Thoracic aorta (tissue), 2 donors: ENCODE measurements around the gene DLG5. TPM values are rescaled to one million over a fixed set of nuclear protein-coding genes. Genes with fewer than 3 reads are reported as not detected.

ENCODE experiments used
- ATAC-seq: fragments of 150-250 bp; one replicate; pipeline ENCODE4 v1.8.0; 2017; ENCODE audit warnings: low read depth; ENCODE audit not compliant: insufficient number of reproducible peaks, low FRiP score
- DNase-seq: peaks from one replicate; pipeline ENCODE4 v3.0.0-alpha.2; 2020; ENCODE audit warnings: low spot score
- H3K27ac ChIP-seq, 2 donors: fragments of 200-600 bp; sonication (generic); 1 replicate in 1 of 2; 2 replicates in 1 of 2; pipeline ENCODE4 v1.5.1; 2016; ENCODE audit warnings: mild to moderate bottlenecking in 2 of 2, moderate library complexity in 2 of 2
- H3K27me3 ChIP-seq: fragments of 200-600 bp; sonication (generic); replicated peaks from 2 replicates; pipeline ENCODE4 v1.6.0; 2016; ENCODE audit warnings: mild to moderate bottlenecking; ENCODE audit not compliant: insufficient read depth
- H3K36me3 ChIP-seq: fragments of 200-600 bp; sonication (generic); one replicate; pipeline ENCODE4 v1.5.1; 2016
- H3K4me1 ChIP-seq, 2 donors: fragments of 200-600 bp; sonication (generic); 1 replicate in 1 of 2; 2 replicates in 1 of 2; pipeline versions ENCODE4 v1.5.1 to v1.6.0; 2016; ENCODE audit warnings: low read depth in 2 of 2, mild to moderate bottlenecking in 1 of 2; ENCODE audit not compliant: control insufficient read depth in 1 of 2
- H3K4me3 ChIP-seq: fragments of 200-600 bp; sonication (generic); 2 replicates; pipeline ENCODE4 v1.5.1; 2016; ENCODE audit warnings: mild to moderate bottlenecking
- H3K9me3 ChIP-seq: fragments of 200-600 bp; sonication (generic); 2 replicates; pipeline ENCODE4 v1.5.1; 2016
- CTCF ChIP-seq: fragments of 200-600 bp; sonication (generic); IDR thresholded peaks from one replicate; pipeline ENCODE4 v1.5.1; 2019; ENCODE audit warnings: antibody characterized with exemption
- total RNA-seq, 2 donors: library from RNA; depleted of rRNA; stranded (reverse); fragments of >200 nt; gene quantifications; one replicate each; pipeline versions ENCODE4 v1.1.0 to v1.2.3, GENCODE V29; 2016

The DLG5 gene
- total RNA-seq, 2 donors from 2014 or later: 36.4 to 79.6 TPM

DNA sequence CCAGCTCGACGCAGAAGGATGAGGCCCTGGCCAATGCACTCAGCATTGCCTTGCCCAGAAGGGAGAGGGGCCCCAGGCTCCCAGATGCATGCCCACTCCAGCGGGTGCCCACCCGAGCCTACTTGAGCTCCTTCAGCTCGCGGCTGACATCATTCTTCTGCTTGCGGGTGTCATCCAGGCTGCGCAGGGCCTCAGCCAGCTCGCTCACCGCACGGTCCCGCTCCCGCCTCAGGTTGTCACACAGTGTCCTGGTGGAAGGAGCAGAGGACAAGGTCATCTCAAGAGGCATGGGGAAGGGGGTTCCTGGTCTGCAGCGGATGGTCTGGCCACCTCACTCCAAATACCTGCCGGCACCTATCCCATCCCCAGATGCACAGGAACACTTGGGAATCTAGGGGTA, 92.8 kb downstream of the DLG5 start:
- peaks cover 71% of the 10 kb centered on the region for H3K36me3 ChIP-seq
- no peak overlapping the region for H3K27ac ChIP-seq
- H3K9me3 ChIP-seq: no peaks in the 10 kb centered on the region
- no peaks in the 10 kb centered on the region for H3K4me1 ChIP-seq
- ATAC-seq (no peak), DNase-seq (no peak)
- H3K27me3 ChIP-seq: no peaks in the 10 kb centered on the region
- TF ChIP-seq CTCF: no peak
- no peak overlapping the region for H3K4me3 ChIP-seq

GRCh38 chr10:77833225-77833624, 93.3 kb downstream of the DLG5 start:
- ATAC-seq (no peak), DNase-seq (no peak)
- Histone ChIP-seq H3K27ac (no peak overlapping the region), H3K27me3 (no peaks in the 10 kb centered on the region), H3K4me1 (no peaks in the 10 kb centered on the region), H3K36me3 (peaks cover 70% of the 10 kb centered on the region), H3K9me3 (no peaks in the 10 kb centered on the region), H3K4me3 (no peak overlapping the region)
- TF ChIP-seq CTCF: no peak

- no peak for DNase-seq
- peaks cover 61% of the 10 kb centered on the region for H3K36me3 ChIP-seq
These were observed 94.3 kb downstream of the DLG5 start for GRCh38 chr10:77832238-77832637.

GRCh38 chr10:77829356-77829755, 97.2 kb downstream of the DLG5 start:
- Histone ChIP-seq H3K27ac (no peak overlapping the region), H3K36me3 (peaks cover 48% of the 10 kb centered on the region), H3K4me1 (no peaks in the 10 kb centered on the region), H3K27me3 (no peaks in the 10 kb centered on the region), H3K4me3 (no peak overlapping the region), H3K9me3 (no peaks in the 10 kb centered on the region)
- no peak for DNase-seq
- no peak for TF ChIP-seq CTCF
- ATAC-seq: no peak

More at GRCh38 chr10:77832238-77832637, 94.3 kb downstream of the DLG5 start:
- Histone ChIP-seq H3K27ac (no peak overlapping the region), H3K9me3 (no peaks in the 10 kb centered on the region), H3K4me3 (no peak overlapping the region), H3K4me1 (no peaks in the 10 kb centered on the region), H3K27me3 (no peaks in the 10 kb centered on the region)
- no peak for ATAC-seq
- TF ChIP-seq CTCF: no peak

- no peak for DNase-seq
- Histone ChIP-seq H3K36me3 (peaks cover 47% of the 10 kb centered on the region), H3K27me3 (no peaks in the 10 kb centered on the region), H3K9me3 (no peaks in the 10 kb centered on the region), H3K4me3 (no peak overlapping the region), H3K4me1 (no peaks in the 10 kb centered on the region), H3K27ac (no peak overlapping the region)
- no peak for TF ChIP-seq CTCF
- ATAC-seq: no peak
These were observed 98.2 kb downstream of the DLG5 start for GRCh38 chr10:77828377-77828776.
